ENCODE measurements around the gene MYO7A. TPM values are rescaled to one million over a fixed set of nuclear protein-coding genes. Genes with fewer than 3 reads are reported as not detected.

MYO7A gene
- total RNA-seq, 1 donor from 2014 or later, result 5.5 TPM

- Histone ChIP-seq H3K4me1 (no peaks in the 10 kb centered on the region), H3K9me3 (no peaks in the 10 kb centered on the region), H3K27ac (no peak overlapping the region), H3K4me3 (no peak overlapping the region), H3K27me3 (ENCODE audit: low read depth) (no peaks in the 10 kb centered on the region), H3K36me3 (no peaks in the 10 kb centered on the region)
- intact Hi-C loops (cut with DNase I), result no loop called here
- DNase-seq (peak; percentile 23), ATAC-seq (no peak)
- no peak for TF ChIP-seq CTCF (IDR thresholded peaks at IDR 0.05)
These were observed 72.6 kb downstream of the MYO7A start for GRCh38 chr11:77200351-77201268.

GRCh38 chr11:77201370-77201769 is 73.3 kb downstream of the MYO7A start:
- TF ChIP-seq CTCF (IDR thresholded peaks at IDR 0.05), result no peak
- H3K36me3 ChIP-seq, result no peaks in the 10 kb centered on the region
- no peaks in the 10 kb centered on the region for H3K9me3 ChIP-seq
- H3K27me3 ChIP-seq (ENCODE audit: low read depth), result no peaks in the 10 kb centered on the region
- intact Hi-C loops (cut with DNase I), result no loop called here
- no peaks in the 10 kb centered on the region for H3K4me1 ChIP-seq
- ATAC-seq, result no peak
- peak; percentile 25 for DNase-seq
- H3K4me3 ChIP-seq, result no peak overlapping the region
- H3K27ac ChIP-seq, result no peak overlapping the region

- Histone ChIP-seq H3K4me1 (no peaks in the 10 kb centered on the region), H3K4me3 (no peak overlapping the region), H3K27ac (no peak overlapping the region), H3K27me3 (ENCODE audit: low read depth) (no peaks in the 10 kb centered on the region), H3K36me3 (no peaks in the 10 kb centered on the region), H3K9me3 (no peaks in the 10 kb centered on the region)
- no peak for ATAC-seq
- intact Hi-C loops (cut with DNase I), result no loop called here
- peak; percentile 38 for DNase-seq
- TF ChIP-seq CTCF (IDR thresholded peaks at IDR 0.05), result no peak
These were observed 74.2 kb downstream of the MYO7A start for GRCh38 chr11:77201991-77202841.

GRCh38 chr11:77202941-77203900 is 75.2 kb downstream of the MYO7A start:
- H3K9me3 ChIP-seq, result no peaks in the 10 kb centered on the region
- intact Hi-C loops (cut with DNase I), result no loop called here
- ATAC-seq (no peak), DNase-seq (no peak)
- no peak for TF ChIP-seq CTCF (IDR thresholded peaks at IDR 0.05)
- no peak overlapping the region for H3K4me3 ChIP-seq
- no peaks in the 10 kb centered on the region for H3K27me3 ChIP-seq (ENCODE audit: low read depth)
- H3K4me1 ChIP-seq, result no peaks in the 10 kb centered on the region
- H3K36me3 ChIP-seq, result no peaks in the 10 kb centered on the region
- H3K27ac ChIP-seq, result no peak overlapping the region
